SK-N-SH treated with all-trans-retinoic acid at 6 μM for 48 hours (cell line): ENCODE data around the gene TPST1.

Source experiments
- BACH2 ChIP-seq: fragments of 250-450 bp; sonication (Bioruptor Pico); IDR thresholded peaks from 2 replicates; pipeline ENCODE4 v1.9.0; 2021; ENCODE audit warnings: mild to moderate bottlenecking, borderline replicate concordance
- ESRRG ChIP-seq: fragments of 250-450 bp; sonication (Bioruptor Pico); IDR thresholded peaks from 2 replicates; pipeline ENCODE4 v1.6.1; 2021; ENCODE audit warnings: mild to moderate bottlenecking
- GLIS3 ChIP-seq: fragments of 250-450 bp; sonication (Bioruptor Pico); IDR thresholded peaks from 2 replicates; pipeline ENCODE4 v1.5.0; 2020; ENCODE audit warnings: mild to moderate bottlenecking, moderate library complexity
- RARB ChIP-seq: fragments of 250-450 bp; sonication (Bioruptor Pico); IDR thresholded peaks from 2 replicates; pipeline ENCODE4 v1.8.0; 2021; ENCODE audit warnings: mild to moderate bottlenecking, moderate library complexity
- SNAI2 ChIP-seq: fragments of 250-450 bp; sonication (Bioruptor Pico); IDR thresholded peaks from 2 replicates; pipeline ENCODE4 v1.5.0; 2020; ENCODE audit warnings: mild to moderate bottlenecking, moderate library complexity
- TCF4 ChIP-seq: fragments of 250-450 bp; sonication (Bioruptor Pico); IDR thresholded peaks from 2 replicates; pipeline ENCODE4 v1.8.0; 2021; ENCODE audit warnings: mild to moderate bottlenecking, moderate library complexity, borderline replicate concordance
- ZC3H10 ChIP-seq: fragments of 250-450 bp; sonication (Bioruptor Pico); IDR thresholded peaks from 2 replicates; pipeline ENCODE4 v1.5.1; 2021; ENCODE audit warnings: mild to moderate bottlenecking, moderate library complexity
- ZFP30 ChIP-seq: fragments of 450-650 bp; formaldehyde crosslinking; IDR thresholded peaks from 2 replicates; pipeline ENCODE4 v1.5.0; 2022; ENCODE audit warnings: mild to moderate bottlenecking, moderate library complexity
- ZNF70 ChIP-seq: fragments of 450-650 bp; formaldehyde crosslinking; IDR thresholded peaks from 2 replicates; pipeline ENCODE4 v1.5.0; 2020; ENCODE audit warnings: mild to moderate bottlenecking, moderate library complexity
- TF ChIP-seq, protein P1 (sequence below): fragments of 250-450 bp; sonication (Bioruptor Pico); IDR thresholded peaks from 2 replicates; pipeline ENCODE4 v1.5.1; 2020; ENCODE audit warnings: low read depth, mild to moderate bottlenecking, moderate library complexity
- TF ChIP-seq, protein P2 (sequence below): fragments of 250-450 bp; sonication (Bioruptor Pico); IDR thresholded peaks from 2 replicates; pipeline ENCODE4 v1.8.0; 2020; ENCODE audit warnings: mild to moderate bottlenecking, moderate library complexity, borderline replicate concordance

DNA sequence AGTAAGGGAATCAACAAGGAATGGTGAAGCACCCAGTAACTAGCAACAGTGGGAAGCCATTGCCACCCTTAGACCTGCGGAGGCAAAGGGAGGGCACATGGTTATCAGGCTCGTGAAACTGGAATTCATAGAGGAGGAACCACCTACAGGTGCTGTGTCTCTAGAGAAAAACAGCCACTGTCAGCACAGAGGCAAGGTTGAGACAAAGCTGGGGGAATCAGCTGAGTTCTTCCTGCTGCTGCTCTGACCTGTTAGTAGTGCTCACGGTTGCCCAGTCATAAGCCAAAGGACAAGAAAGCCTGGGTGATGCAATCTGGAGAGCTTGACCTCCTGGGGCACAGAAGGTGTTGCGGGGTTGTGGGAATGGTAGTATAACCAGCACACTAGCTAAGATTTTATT is 110.1 kb downstream of the TPST1 start:
- TF ChIP-seq ZC3H10 (CRISPR knock-in tag) = no peak
- TF ChIP-seq ZFP30 (CRISPR knock-in tag) = no peak
- no peak for TF ChIP-seq RARB (CRISPR knock-in tag)
- TF ChIP-seq, protein P1, sequence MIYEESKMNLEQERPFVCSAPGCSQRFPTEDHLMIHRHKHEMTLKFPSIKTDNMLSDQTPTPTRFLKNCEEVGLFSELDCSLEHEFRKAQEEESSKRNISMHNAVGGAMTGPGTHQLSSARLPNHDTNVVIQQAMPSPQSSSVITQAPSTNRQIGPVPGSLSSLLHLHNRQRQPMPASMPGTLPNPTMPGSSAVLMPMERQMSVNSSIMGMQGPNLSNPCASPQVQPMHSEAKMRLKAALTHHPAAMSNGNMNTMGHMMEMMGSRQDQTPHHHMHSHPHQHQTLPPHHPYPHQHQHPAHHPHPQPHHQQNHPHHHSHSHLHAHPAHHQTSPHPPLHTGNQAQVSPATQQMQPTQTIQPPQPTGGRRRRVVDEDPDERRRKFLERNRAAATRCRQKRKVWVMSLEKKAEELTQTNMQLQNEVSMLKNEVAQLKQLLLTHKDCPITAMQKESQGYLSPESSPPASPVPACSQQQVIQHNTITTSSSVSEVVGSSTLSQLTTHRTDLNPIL (CRISPR knock-in tag) = no peak
- no peak for TF ChIP-seq ZNF70 (CRISPR knock-in tag)
- no peak for TF ChIP-seq TCF4 (CRISPR knock-in tag)
- no peak for TF ChIP-seq ESRRG (CRISPR knock-in tag)
- no peak for TF ChIP-seq BACH2 (CRISPR knock-in tag)
- TF ChIP-seq, protein P2, sequence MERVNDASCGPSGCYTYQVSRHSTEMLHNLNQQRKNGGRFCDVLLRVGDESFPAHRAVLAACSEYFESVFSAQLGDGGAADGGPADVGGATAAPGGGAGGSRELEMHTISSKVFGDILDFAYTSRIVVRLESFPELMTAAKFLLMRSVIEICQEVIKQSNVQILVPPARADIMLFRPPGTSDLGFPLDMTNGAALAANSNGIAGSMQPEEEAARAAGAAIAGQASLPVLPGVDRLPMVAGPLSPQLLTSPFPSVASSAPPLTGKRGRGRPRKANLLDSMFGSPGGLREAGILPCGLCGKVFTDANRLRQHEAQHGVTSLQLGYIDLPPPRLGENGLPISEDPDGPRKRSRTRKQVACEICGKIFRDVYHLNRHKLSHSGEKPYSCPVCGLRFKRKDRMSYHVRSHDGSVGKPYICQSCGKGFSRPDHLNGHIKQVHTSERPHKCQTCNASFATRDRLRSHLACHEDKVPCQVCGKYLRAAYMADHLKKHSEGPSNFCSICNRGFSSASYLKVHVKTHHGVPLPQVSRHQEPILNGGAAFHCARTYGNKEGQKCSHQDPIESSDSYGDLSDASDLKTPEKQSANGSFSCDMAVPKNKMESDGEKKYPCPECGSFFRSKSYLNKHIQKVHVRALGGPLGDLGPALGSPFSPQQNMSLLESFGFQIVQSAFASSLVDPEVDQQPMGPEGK = no peak
- TF ChIP-seq SNAI2 (CRISPR knock-in tag) = no peak
- TF ChIP-seq GLIS3 (CRISPR knock-in tag) = no peak
